GM23338 (cell line): ENCODE results near the gene CDC42BPG. TPM values are rescaled to one million over a fixed set of nuclear protein-coding genes. Genes with fewer than 3 reads are reported as not detected.

Experiments
- ATAC-seq: fragments of 200-7000 bp; cut with Tn5 transposase; 3 replicates; pipeline ENCODE4 v1.9.1; 2020
- DNase-seq: peaks from one replicate; pipeline ENCODE4 v3.0.0-alpha.2; 2015; ENCODE audit warnings: low spot score
- H2AFZ ChIP-seq: fragments of 200-600 bp; sonication (generic); 2 replicates; pipeline ENCODE4 v1.8.0; 2016; ENCODE audit warnings: antibody characterized with exemption, mild to moderate bottlenecking, moderate library complexity
- H3F3A ChIP-seq: fragments of 200-600 bp; sonication (generic); replicated peaks from 2 replicates; pipeline ENCODE4 v1.8.0; 2017; ENCODE audit warnings: antibody characterized with exemption, mixed run types, low read depth
- H3K27ac ChIP-seq: fragments of 200-600 bp; sonication (generic); 2 replicates; pipeline ENCODE4 v1.6.1; 2016; ENCODE audit warnings: low read depth
- H3K27me3 ChIP-seq: fragments of 200-600 bp; sonication (generic); 2 replicates; pipeline ENCODE4 v1.8.0; 2016; ENCODE audit warnings: mild to moderate bottlenecking, mixed run types, moderate library complexity; ENCODE audit not compliant: insufficient read depth
- H3K36me3 ChIP-seq: fragments of 200-600 bp; sonication (generic); 2 replicates; pipeline ENCODE4 v1.8.0; 2016; ENCODE audit warnings: mild to moderate bottlenecking; ENCODE audit not compliant: insufficient read depth
- H3K4me1 ChIP-seq: fragments of 200-600 bp; sonication (generic); 2 replicates; pipeline ENCODE4 v1.8.0; 2016; ENCODE audit warnings: mild to moderate bottlenecking, moderate library complexity; ENCODE audit not compliant: insufficient read depth
- H3K4me2 ChIP-seq: fragments of 200-600 bp; sonication (generic); 2 replicates; pipeline ENCODE4 v1.7.1; 2017; ENCODE audit warnings: mixed run types
- H3K4me3 ChIP-seq: fragments of 200-600 bp; sonication (generic); 2 replicates; pipeline ENCODE4 v1.6.1; 2016; ENCODE audit warnings: mixed run types
- H3K79me2 ChIP-seq: fragments of 200-600 bp; sonication (generic); replicated peaks from 2 replicates; pipeline ENCODE4 v1.8.0; 2017; ENCODE audit warnings: mild to moderate bottlenecking; ENCODE audit not compliant: insufficient read depth
- H3K9me2 ChIP-seq: fragments of 200-600 bp; sonication (generic); 2 replicates; pipeline ENCODE4 v1.8.0; 2017; ENCODE audit not compliant: insufficient read depth
- H4K20me1 ChIP-seq: fragments of 200-600 bp; sonication (generic); replicated peaks from 2 replicates; pipeline ENCODE4 v1.8.0; 2017; ENCODE audit warnings: mild to moderate bottlenecking; ENCODE audit not compliant: insufficient read depth
- H3K27ac Mint-ChIP-seq: 2 replicates; pipeline ENCODE4 v1.8.0; 2020; ENCODE audit warnings: inconsistent platforms, mild to moderate bottlenecking, moderate library complexity, mixed read lengths
- H3K27me3 Mint-ChIP-seq: 3 replicates; pipeline ENCODE4 v1.8.0; 2022; ENCODE audit warnings: low read depth, mild to moderate bottlenecking, moderate library complexity, mixed read lengths, inconsistent platforms; ENCODE audit not compliant: insufficient read depth, poor library complexity
- H3K36me3 Mint-ChIP-seq: 3 replicates; pipeline ENCODE4 v1.8.0; 2021; ENCODE audit warnings: low read depth, mild to moderate bottlenecking, inconsistent platforms, moderate library complexity, mixed read lengths
- H3K4me1 Mint-ChIP-seq: 3 replicates; pipeline ENCODE4 v1.8.0; 2020; ENCODE audit warnings: mild to moderate bottlenecking, inconsistent platforms, mixed read lengths
- H3K4me3 Mint-ChIP-seq: 3 replicates; pipeline ENCODE4 v1.8.0; 2021; ENCODE audit warnings: moderate library complexity, mild to moderate bottlenecking, inconsistent platforms, mixed read lengths
- H3K9me3 Mint-ChIP-seq: 3 replicates; pipeline ENCODE4 v1.8.0; 2020; ENCODE audit warnings: moderate library complexity, mild to moderate bottlenecking, inconsistent platforms, mixed read lengths
- CREB1 ChIP-seq: fragments of 250-450 bp; sonication (Bioruptor Pico); IDR thresholded peaks from 2 replicates; pipeline ENCODE4 v1.5.0; 2020; ENCODE audit warnings: low read depth, mild to moderate bottlenecking, moderate library complexity
- EZH2phosphoT487 ChIP-seq: fragments of 200-600 bp; sonication (generic); IDR thresholded peaks from one replicate; pipeline ENCODE4 v1.8.1; 2018; ENCODE audit warnings: antibody characterized with exemption; ENCODE audit not compliant: unreplicated experiment
- JUNB ChIP-seq: IDR thresholded peaks from one replicate; pipeline ENCODE4 v1.6.1; 2016; ENCODE audit warnings: antibody characterized with exemption; ENCODE audit not compliant: unreplicated experiment
- NANOG ChIP-seq: IDR thresholded peaks from 2 replicates; pipeline ENCODE4 v1.6.1; 2016; ENCODE audit warnings: antibody characterized with exemption, borderline replicate concordance
- POLR2AphosphoS5 ChIP-seq: IDR thresholded peaks from 2 replicates; pipeline ENCODE4 v1.6.1; 2016; ENCODE audit warnings: antibody characterized with exemption, low read depth
- ZNF331 ChIP-seq: fragments of 250-450 bp; sonication (Bioruptor Pico); IDR thresholded peaks from 2 replicates; pipeline ENCODE4 v1.5.0; 2020; ENCODE audit warnings: low read depth, mild to moderate bottlenecking, moderate library complexity
- polyA plus RNA-seq: library from polyadenylated mRNA; unstranded; fragments of >200 nt; fragmentation: Nextera tagmentation; extraction: Ambion mirVana; gene quantifications from 2 replicates; pipeline ENCODE4 v1.2.1, GENCODE V29; 2016
- total RNA-seq: library from RNA; depleted of rRNA; stranded (reverse); fragments of >200 nt; shearing (Covaris generic); gene quantifications from 2 replicates; pipeline ENCODE4 v1.2.3, GENCODE V29; 2014
- TF ChIP-seq, protein P1 (sequence below): fragments of 250-450 bp; sonication (Bioruptor Pico); IDR thresholded peaks from 2 replicates; pipeline ENCODE4 v1.5.0; 2020; ENCODE audit warnings: mild to moderate bottlenecking, moderate library complexity

The CDC42BPG gene
- total and polyA plus RNA-seq, 2 experiments from 2014 or later = 2.3 to 11.6 TPM

- Mint-ChIP-seq H3K36me3 (no peaks in the 10 kb centered on the region; the same call in 2 of the 3 replicates), H3K4me3 (no peak overlapping the region), H3K27me3 (peaks cover 6% of the 10 kb centered on the region), H3K4me1 (peaks cover 21% of the 10 kb centered on the region), H3K27ac (no peak overlapping the region), H3K9me3 (no peaks in the 10 kb centered on the region)
- Histone ChIP-seq H3K4me2 (no peak overlapping the region), H3F3A (0 out of 2 replicates have a peak, but pooled peaks cover 4% of the 10 kb centered on the region), H3K9me2 (no peaks in the 10 kb centered on the region), H3K27ac (peak overlapping the region; percentile 66), H4K20me1 (no peaks in the 10 kb centered on the region), H3K36me3 (no peaks in the 10 kb centered on the region), H3K27me3 (no peaks in the 10 kb centered on the region), H3K4me3 (no peak overlapping the region), H2AFZ (no peak overlapping the region), H3K4me1 (peaks cover 23% of the 10 kb centered on the region), H3K79me2 (peaks cover 20% of the 10 kb centered on the region)
- ATAC-seq (no peak), DNase-seq (no peak)
- TF ChIP-seq ZNF331 (CRISPR knock-in tag) (no peak), CREB1 (CRISPR knock-in tag) (no peak), NANOG (no peak), EZH2phosphoT487 (no peak), JUNB (no peak), POLR2AphosphoS5 (no peak)
- TF ChIP-seq, protein P1, sequence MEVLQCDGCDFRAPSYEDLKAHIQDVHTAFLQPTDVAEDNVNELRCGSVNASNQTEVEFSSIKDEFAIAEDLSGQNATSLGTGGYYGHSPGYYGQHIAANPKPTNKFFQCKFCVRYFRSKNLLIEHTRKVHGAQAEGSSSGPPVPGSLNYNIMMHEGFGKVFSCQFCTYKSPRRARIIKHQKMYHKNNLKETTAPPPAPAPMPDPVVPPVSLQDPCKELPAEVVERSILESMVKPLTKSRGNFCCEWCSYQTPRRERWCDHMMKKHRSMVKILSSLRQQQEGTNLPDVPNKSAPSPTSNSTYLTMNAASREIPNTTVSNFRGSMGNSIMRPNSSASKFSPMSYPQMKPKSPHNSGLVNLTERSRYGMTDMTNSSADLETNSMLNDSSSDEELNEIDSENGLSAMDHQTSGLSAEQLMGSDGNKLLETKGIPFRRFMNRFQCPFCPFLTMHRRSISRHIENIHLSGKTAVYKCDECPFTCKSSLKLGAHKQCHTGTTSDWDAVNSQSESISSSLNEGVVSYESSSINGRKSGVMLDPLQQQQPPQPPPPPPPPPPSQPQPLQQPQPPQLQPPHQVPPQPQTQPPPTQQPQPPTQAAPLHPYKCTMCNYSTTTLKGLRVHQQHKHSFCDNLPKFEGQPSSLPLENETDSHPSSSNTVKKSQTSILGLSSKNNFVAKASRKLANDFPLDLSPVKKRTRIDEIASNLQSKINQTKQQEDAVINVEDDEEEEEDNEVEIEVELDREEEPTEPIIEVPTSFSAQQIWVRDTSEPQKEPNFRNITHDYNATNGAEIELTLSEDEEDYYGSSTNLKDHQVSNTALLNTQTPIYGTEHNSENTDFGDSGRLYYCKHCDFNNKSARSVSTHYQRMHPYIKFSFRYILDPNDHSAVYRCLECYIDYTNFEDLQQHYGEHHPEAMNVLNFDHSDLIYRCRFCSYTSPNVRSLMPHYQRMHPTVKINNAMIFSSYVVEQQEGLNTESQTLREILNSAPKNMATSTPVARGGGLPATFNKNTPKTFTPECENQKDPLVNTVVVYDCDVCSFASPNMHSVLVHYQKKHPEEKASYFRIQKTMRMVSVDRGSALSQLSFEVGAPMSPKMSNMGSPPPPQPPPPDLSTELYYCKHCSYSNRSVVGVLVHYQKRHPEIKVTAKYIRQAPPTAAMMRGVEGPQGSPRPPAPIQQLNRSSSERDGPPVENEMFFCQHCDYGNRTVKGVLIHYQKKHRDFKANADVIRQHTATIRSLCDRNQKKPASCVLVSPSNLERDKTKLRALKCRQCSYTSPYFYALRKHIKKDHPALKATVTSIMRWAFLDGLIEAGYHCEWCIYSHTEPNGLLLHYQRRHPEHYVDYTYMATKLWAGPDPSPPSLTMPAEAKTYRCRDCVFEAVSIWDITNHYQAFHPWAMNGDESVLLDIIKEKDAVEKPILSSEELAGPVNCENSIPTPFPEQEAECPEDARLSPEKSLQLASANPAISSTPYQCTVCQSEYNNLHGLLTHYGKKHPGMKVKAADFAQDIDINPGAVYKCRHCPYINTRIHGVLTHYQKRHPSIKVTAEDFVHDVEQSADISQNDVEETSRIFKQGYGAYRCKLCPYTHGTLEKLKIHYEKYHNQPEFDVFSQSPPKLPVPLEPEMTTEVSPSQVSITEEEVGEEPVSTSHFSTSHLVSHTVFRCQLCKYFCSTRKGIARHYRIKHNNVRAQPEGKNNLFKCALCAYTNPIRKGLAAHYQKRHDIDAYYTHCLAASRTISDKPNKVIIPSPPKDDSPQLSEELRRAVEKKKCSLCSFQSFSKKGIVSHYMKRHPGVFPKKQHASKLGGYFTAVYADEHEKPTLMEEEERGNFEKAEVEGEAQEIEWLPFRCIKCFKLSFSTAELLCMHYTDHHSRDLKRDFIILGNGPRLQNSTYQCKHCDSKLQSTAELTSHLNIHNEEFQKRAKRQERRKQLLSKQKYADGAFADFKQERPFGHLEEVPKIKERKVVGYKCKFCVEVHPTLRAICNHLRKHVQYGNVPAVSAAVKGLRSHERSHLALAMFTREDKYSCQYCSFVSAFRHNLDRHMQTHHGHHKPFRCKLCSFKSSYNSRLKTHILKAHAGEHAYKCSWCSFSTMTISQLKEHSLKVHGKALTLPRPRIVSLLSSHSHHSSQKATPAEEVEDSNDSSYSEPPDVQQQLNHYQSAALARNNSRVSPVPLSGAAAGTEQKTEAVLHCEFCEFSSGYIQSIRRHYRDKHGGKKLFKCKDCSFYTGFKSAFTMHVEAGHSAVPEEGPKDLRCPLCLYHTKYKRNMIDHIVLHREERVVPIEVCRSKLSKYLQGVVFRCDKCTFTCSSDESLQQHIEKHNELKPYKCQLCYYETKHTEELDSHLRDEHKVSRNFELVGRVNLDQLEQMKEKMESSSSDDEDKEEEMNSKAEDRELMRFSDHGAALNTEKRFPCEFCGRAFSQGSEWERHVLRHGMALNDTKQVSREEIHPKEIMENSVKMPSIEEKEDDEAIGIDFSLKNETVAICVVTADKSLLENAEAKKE (CRISPR knock-in tag) = no peak
These were observed 21.1 kb upstream of the CDC42BPG start for GRCh38 chr11:64865286-64866172.
